ENCODE results near the gene HMGXB3.
A peak's percentile ranks its signal among the peaks of the same experiment; 100 is the strongest.

Gene HMGXB3

DNA sequence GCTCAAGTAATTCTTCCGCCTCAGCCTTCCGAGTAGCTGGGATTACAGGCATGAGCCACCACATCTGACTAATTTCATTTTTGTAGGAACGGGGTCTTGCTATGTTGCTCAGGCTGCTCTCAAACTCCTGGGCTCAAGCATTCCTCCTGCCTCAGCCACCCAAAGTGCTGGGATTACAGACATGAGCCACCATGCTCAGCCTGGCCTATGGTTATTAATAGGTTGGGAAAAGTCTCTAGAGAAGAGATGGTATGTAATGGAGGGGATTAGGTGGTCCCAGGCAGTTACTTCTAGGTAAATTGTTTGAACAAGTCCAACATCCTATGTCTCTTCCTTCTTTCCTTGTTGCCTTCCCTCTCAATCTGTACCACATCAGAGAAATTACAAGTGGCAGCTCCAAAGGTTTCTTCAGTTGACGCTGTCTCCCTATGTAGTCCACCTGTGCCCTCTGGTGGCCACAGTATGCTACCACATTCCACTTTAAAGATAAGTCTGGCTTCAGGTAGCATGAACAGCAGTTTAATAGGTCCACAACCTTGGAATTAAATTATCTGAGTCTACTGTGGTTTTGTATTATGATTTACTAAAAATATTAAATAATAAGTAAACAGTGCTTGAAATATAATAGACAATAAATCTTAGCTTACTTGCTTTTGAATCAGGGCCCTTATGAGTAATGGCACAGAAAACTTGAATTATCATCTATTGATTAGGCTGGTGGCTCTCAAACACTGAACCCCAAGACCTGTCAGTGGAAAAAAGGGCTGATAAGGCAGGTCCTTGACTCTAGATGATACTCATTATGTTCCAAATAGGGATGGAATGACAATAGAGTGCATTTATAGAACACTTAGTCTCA is 9.8 kb upstream of the HMGXB3 start:
- peak; percentile 65 for DNase-seq (ENCODE audit: low spot score)

DNA sequence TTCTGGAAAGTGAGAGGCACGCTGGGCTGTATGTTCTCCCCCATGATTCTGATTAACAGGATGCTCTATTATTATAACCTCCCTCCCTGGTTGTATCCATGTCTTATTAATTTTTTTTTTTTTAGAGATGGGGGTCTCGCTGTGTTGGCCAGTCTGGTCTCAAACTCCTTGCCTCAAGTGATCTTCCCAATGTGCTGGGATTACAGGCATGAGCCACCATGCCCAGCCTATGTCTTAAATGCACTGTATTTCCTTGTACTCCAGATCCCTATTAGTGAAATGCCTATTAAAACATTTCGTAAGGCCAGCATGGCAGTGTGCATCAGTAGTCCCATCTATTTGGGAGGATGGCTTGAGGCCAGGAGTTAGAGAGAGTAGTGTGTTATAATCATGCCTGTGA is 7.1 kb upstream of the HMGXB3 start:
- DNase-seq (ENCODE audit: low spot score): no peak

DNA sequence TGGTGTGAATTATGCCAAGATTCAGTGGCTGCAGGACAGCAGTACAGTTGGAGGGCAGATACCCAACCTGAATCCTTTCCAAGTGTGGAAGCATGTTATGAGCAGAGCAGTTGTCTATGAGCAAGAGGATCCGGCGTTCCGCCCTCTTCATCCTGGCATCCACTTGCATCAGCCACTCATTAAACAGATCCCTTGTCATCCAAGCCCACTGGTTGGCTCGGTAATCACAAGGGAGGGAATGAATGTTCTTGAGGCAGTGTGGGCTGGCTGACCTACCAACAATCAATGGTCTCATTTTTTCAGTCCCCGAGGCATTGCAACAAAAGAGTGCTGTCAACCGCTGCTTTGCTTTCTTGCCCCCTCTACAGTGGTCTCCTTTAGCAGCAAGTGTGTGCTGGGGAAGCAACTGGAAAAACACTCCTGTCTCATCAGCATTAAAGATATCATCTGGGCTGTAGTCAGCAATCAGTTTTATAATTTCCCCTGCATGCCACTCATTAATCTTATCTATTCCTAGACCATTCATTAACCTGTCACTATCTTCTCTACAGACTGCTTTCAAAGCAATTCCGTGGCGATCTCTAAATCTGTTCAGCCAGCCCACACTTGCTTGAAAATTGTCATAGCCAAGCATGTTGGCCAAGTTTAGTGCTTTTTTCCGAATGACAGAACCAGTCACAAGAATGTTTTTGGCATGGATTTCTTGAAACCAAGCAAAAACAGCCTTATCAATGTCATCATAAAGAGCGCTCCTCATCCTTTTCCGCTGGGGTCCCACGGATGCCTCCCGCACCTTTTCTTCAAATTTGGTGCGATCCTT is 4.9 kb upstream of the HMGXB3 start:
- DNase-seq (ENCODE audit: low spot score): peak; percentile 78

DNA sequence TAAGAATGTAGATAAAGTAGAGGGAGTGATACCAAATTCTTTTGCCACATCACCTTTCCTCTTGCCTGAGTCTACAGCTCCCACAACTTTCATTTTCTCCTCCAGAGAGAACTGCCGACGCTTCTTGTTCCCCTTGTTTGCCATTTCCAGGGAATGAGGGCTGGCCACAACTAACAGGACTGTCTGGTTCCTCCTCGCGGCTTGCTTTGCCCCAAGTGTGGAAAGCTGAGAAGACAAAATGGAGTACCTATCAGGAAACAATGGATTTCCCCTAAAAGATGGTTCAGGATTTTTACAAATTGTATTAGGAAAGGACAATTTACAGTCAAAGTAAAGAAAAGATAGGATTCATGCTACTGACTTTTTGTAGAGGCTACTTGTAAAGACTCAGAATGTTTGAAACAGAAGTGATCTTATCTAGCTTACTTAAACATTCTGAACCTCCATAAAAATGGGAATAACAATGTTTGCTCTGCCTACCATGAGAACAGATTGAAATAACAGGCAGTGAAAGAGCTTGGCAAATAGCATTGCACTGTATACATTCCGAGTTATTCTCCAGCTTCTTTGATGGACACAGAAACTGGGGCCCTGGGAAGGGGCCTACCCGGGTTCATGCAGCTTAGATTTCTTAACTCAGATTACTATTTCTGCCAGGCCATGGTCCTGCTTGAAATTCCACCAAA is 4.2 kb upstream of the HMGXB3 start:
- no peak for DNase-seq (ENCODE audit: low spot score)

DNA sequence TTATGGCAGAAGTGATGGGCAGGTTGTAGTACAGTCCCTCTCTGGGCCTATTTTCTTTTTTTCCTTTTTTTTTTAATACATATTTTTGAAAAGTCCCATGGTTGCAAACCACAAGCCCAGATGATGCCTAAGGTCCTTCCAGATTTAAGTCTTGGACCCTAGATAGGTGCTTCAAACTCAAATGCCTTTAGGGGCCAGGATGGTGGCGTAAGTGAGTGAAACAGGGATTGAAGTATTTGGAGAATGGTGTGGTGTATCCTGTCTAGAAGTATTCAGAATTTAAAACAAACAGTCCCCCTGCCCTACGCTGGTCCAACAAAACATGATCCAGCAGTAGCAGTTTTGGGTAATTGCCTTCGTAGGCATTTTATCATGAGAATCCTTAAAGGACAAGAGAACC is 2.3 kb upstream of the HMGXB3 start:
- DNase-seq (ENCODE audit: low spot score): no peak

DNA sequence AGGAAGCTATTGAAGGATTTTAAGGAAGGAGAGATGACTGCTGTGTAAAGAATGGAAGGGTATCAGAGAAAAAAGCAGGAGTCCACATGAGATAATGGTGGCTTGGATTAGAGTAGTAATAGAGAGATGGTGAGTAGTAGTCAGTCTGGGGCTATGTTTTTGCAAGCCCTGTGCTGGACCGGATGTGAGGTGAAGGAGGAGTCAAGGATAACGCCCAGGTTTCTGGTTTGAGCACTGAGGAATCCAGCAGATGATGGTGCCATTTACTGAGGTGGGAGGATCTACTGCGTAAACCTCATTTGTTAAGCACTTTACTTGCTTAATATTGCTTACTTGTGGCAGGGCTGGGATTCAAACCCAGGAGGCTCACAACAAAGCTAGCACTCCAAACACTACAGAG is 1.2 kb upstream of the HMGXB3 start:
- no peak for DNase-seq (ENCODE audit: low spot score)

DNA sequence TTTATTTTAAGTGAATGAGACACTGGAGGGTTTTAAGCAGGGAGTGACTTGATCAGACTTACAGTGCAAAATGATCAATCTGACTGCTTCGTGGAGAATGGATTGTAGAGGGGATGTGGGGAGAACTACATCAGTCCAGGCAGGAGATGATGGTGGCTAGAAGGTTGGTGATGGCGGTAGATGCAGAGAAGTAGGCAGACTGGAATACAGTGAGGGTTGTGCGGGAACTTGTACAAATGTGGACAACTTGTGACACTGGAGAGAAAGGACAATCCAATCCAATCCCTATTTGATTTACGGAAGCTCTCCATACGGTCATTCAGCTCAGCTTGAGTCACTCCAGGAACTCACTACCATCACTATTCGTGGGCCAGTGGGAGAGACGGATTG is 678 bp upstream of the HMGXB3 start:
- DNase-seq (ENCODE audit: low spot score): no peak

DNA sequence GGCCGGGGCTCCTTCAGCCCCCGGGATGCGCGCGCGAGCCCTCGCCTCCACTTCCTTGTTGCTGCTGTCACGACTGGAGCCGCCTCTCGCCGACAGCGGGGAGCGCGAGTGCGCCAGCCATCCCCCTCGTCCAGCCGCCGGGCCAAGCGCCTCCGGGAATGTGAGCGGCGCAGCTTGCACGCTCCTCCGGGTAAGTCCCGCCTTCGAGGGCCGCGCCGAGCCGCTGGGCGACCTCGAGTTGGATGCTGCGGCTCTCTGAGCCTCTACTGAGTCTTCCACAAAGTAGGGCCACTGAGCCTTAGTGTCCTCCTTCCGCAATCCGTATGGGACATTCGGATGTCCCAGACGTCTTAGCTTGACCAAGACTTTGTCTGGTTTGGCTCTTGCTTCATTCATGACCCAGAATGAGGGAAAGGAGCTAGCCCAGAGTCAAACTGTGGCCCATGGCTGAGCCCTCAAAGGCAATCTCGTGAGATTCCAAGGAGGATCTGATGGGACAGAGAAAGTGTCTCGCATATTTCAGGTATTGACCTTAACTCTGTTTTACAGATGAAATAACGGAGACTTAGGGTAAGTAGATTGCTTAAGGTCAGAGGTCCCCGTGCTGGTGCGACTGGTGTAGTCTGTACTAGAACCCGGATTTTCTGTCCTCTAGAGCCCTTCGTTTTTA is 586 bp downstream of the HMGXB3 start:
- peak; percentile 22 for DNase-seq (ENCODE audit: low spot score)

DNA sequence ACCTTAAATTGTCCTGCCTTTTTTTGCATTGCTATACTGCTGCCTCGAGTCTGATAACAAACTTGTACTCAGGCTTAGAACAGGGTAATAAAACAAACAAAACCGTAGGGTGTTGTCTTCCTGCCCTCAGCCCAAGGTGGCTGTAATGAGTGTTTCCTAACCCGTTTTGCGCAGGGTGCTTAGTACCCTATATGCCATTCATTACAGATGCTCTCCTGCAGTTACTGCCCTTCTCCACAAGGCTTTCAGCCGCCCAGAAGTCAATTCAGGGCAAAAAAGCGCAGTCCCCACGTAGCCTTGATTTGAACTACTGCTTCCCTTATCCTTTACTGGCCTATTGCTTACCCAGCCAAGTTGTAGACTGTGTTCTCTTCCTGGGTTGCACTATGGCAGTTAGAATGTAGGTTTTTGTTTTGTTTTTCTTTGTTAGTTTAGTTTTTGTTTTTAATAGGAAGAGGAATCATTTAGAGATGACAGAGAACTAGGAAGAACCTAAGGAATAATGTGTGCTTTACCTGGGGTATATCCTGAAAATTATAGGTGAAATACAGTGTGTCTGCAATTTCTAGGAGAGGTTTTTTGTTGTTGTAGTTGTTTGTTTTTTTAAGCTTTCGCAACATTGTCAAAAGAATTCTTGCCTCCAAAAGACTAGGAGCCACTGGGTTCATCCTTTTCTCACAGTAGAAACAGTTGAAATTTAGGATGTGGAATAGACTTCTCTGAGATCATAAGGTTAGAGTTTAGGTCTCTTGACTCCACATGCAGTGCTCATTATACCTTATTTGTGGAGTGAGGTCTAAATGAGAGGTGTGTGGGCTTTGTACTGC is 1.3 kb downstream of the HMGXB3 start:
- DNase-seq (ENCODE audit: low spot score): peak; percentile 52

DNA sequence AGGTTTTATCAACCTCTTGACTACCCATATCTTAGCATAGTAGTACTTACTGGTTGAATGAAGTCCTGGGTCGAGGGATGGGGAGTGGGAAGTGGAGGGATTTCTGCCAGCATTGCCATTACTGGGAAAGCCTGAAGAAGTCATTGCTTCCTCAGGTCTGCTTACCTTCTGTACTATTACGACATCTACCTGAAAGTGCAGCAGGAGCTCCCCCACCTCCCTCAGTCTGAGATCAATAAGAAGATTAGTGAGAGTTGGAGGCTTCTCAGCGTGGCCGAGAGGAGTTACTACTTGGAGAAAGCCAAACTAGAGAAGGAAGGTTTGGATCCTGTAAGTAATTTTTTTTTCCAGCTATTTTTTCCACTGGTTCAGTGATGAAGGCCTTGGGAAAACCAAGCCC is 5.8 kb downstream of the HMGXB3 start:
- DNase-seq (ENCODE audit: low spot score): no peak

DNA sequence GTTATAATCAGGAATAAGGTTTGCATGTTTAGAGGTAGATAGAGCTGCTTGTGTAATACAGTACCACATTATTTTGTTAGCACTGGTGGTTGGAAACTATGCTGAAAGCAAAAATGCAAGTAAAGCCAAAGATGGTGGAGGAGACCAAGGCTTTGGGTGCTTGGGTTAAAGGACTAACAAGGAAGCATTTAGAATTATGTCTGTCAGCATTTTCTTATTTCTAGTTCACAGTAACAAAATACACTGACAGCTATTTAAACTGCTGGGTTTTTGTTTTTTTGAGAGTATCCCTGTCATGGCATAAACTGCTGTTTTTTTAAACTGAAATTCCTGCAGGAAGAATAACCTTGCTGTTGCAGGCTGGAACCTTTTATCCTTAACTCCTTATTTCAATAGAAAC is 6.5 kb downstream of the HMGXB3 start:
- DNase-seq (ENCODE audit: low spot score): no peak

DNA sequence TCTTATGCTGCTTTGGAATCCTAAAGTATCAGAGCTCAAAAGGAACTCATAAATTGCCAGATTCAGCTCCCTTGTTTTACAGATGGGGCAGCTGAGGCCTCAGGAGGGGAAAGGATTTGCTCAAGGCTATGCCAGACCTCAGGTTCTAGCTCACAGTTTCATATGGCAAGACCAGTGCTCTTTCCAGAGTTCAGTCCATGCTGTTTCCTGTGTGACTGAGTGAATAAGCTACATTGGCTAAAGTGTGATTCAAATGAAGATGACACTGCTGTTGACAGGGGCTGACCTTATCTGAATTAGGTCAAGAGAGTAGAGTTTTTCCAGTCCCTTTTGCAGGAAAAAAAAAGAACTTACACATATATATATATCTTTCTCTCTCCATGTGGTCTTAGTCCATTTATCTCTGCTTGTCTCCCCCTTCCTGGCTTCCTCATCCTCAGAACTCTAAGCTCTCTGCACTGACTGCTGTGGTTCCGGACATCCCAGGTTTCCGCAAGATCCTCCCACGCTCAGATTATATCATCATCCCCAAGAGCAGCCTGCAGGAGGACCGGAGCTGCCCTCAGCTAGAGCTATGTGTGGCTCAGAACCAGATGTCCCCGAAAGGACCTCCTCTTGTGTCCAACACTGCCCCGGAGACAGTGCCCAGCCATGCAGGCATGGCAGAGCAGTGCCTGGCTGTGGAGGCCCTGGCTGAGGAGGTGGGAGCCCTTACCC is 9.3 kb downstream of the HMGXB3 start:
- DNase-seq (ENCODE audit: low spot score): no peak

DNA sequence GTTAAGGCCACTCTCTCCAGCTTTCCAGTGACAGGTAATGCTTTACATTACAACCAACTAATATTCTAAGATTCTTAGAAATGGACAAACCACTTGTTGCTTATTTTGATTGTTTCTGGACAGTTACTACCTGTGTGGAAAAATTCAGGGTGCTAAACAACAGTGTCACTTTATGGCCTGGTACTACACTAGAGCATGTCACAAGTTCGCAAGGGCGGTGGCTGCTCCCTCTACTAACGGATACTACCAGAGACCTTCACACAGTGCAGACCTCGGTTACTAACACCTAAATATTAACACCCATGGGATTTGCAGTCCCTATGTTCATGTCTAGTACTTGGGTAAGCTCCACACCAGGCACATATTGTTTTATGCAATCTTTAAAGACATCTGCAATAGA is 13.4 kb downstream of the HMGXB3 start:
- DNase-seq (ENCODE audit: low spot score): no peak

DNA sequence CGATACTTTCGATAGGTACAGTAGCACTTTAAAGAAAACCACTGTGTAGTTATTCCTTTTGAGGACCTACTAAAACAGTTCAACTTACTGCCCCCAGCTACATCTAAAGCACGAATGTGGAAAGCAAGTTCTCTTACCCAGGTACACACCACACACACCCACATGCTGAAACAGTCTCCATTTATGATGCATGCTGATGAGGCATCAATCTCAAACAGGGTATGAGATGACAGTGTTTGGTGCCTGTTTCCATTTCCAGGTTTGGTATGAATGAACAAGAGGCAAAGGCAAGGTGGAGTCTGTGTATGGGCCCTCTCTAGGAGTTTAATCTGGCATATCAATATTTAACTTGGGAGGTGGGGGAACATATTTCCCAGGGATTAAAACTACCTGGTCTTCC is 13.9 kb downstream of the HMGXB3 start:
- no peak for DNase-seq (ENCODE audit: low spot score)

DNA sequence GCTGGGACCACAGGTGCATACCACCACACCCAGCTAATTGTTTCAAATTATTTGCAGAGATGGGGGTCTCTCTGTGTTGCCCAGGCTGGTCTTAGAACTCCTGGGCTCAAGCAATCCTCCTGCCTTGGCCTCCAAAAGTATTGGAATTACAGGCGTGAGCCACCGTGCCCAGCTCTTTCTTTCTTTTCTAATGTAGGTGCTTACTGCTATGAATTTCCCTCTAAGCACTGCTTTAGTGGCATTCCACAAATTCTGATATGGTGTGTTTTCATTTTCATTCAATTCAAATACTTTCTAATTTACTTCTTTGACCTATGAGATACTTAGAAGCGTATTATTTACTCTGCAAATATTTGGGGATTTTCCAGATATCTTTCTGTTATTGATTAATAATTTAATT is 14.9 kb downstream of the HMGXB3 start:
- DNase-seq (ENCODE audit: low spot score): no peak

DNA sequence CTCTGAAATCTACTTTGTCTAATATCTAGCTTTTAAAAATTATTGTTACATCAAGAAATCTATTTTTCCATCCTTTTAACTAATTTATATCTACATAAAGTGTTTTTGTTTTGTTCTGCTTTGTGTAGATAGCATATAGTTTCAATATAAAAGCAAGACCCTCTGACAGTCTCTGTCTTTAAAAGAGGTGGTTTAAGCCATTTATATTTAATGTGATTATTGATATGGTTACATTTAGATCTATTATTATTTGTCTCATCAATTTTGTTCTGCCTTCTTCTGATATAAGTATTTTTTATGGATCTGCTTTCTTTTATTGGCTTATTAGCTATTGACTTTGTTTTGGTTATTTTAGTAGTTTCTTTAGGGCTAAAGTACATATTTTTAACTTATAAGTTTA is 16.0 kb downstream of the HMGXB3 start:
- DNase-seq (ENCODE audit: low spot score): no peak

DNA sequence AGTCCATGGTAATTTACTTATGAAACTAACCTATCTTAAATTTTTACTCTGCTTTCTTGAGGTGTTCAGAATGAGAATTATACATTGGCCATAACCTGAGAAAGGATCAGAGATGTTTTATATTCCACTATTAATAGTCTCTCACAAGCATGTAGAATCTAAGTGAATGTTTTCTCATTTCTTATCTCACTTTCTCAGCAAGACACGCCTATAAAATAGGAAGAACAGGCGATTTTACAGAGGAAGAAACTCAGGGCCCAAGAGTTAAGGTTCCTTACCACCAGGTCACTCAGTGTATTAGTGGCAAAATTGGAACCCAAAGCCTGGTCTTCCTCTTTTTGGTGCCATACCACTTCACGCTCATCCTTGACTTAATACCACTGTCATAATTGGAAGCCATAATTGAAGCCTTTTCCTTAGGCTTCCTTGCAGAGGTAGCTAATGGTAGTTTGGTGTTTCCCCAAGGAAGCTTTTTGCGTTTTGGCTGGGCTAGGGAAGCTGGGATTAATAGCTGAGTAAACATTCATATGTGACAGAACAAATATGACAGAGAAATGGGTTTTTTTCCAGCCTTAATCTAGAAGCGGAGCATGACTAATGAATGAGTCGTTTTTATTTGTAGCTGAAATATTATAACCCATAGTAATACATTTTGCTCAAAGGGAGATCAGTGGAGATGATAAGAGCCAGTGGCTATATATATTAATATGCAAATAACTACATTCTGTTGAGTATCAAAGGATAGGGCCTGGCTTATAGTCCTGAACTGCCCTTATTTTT is 16.9 kb downstream of the HMGXB3 start:
- DNase-seq (ENCODE audit: low spot score): no peak

DNA sequence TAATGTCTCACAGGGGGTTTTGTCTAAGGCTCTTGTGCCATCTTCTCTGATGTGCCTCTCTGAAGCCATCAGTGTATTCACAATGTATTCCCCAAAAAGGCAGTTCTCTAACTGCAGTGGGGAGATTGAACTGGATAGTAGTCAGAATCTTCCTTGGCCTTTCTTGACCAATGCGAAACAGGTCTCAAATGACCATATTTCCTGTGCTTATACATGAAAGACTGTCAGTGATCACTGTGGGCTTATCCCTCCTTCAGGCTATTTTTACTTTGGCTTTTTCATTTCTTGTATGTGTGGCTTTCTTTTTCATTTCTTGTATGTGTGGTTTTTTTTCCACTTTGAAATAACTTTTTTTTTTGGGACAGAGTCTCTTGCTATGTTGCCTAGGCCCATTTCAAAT is 19.7 kb downstream of the HMGXB3 start:
- no peak for DNase-seq (ENCODE audit: low spot score)

DNA sequence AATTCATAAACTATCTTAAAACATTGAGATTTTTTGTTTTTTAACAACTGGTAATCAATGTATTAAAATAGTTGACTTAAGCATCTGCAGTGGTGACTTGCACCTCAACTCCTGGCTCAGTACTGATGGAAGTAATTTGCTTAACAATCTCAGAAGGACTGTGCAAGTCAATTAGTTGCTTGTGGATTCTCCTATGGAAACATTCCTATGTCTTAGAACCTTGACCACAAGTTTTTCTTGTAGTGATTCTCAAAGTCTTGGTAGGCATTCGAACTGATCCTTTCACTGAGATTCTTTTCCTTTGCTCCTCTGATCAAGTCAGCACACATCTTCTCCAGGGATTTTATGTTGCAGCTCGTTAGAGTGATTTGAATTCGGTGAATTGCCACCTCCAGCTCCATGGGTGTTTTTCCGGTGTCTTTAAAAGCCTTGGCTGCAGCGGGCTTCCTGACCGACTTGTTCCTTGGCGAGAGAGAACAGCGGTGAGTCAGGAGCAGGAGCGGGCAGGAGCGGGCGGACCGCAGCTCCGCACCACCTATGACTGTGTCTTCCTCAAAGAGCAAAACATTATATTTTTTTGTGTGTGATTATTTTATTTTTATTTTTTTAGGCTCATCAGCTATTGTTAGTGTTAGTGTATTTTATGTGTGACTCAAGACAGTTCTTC is 21.1 kb downstream of the HMGXB3 start:
- DNase-seq (ENCODE audit: low spot score): no peak
